ENCODE measurements around the gene PTPRN2.
"Not testable (repeated sequence)": the region's sequence is repeated elsewhere in the genome, so short reads cannot be mapped to it uniquely, and the experiment has no call there.

Gene PTPRN2

DNA sequence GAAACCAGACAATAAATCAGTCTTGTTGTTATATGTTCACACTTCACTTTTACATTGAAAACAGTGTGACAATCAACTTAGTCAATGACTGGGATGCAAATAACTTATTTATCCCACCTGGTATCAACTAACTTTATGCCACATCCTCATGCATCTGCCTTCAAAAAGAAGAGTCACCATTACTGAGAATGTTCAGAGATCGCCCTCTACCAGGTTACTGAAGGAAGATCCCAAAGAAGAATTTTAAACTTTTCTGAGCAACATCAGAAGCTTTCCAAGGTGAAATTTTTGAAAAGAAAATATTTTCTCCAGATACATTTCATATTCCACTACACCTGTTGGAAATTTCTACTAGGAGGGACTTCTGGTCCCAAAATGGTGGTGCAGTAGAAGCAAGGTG is 359.5 kb downstream of the PTPRN2 start:
- DNase-seq (ENCODE audit: low spot score): no peak

DNA sequence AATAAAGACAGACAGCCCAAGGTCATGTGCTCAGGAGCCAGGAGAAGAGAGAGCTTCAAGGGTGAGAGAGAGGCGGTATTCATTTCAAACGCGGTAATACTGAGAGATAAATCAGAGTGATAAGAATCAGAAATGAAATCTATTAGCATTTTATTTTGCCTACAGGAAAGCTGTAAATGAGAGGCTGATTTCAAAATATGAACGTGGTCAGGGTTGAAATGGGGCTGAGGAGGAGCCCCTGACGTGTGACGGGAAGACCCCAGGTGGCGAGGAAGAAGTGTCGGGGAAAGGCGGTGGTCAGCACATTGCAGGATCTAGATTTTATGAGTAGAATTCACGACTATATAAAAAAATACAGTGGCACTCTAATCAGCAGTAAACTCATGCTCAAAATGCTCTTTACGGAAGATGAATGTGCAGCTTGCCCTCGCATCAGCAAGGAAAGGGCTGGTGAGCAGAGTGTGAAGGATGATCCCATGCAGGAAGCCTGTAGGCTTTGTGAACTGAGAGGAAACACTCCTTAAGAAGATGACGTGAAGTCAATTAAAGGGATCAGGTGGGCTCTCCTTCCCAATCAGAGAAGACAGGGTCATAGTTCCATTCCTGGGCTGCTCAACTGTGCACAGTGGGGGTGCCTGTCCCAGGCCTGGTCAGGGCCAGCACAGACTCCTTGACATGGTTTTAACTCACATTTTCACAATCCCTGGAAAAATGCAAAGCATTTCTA is 360.2 kb downstream of the PTPRN2 start:
- no peak for DNase-seq (ENCODE audit: low spot score)

DNA sequence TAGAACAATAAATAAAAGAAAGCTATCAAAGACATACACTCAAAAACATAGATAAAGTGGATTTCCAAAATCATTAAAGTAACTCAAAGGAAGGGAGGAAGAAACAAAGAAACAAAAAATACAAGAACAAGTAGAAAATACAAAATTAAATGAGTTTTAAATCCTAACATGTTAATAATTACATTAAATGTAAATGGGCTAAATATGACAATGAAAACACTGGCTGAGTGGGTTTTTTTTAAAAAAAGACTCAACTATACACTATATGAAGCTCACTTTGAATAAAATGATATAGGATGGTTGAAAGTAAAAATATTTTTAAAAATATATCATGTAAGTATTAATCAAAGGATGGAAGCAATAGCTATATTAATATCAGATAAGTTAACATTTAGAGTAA is 371.4 kb downstream of the PTPRN2 start:
- DNase-seq (ENCODE audit: low spot score): no peak

DNA sequence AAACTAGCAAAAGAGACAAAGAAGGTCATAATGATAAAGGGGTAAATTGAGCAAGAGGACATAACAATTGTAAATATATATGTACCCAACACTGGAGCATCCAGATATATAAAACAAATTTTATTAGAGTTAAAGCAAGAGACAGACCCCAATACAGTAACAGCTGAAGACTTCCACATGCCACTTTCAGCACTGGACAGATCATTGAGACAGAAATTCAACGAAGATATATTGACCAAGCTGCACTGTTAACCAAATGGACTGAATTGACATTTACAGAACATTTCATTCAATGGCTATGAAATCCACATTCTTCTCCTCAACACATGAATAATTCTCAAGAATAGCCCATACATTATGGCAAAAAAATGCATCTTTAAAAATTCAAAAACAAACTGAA is 378.2 kb downstream of the PTPRN2 start:
- DNase-seq (ENCODE audit: low spot score): no peak

DNA sequence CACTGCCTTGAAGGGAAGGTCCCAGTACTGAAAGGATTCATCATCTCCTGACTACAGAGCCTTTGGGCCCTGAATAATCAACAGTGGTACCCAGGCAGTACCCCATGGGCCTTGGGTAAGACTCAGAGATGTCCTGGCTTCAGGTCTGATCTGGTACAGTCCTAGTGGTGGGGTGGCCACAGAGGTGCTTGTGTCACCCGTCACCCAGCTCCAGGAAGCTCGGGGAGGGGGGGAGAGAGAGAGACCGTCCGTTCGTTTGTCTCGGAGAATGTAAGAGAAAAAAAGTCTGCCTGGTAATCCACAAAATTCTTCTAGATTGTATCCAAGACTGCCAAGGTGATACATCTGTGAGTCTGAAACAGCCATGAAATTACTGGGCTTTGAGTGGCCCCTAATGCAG is 381.3 kb downstream of the PTPRN2 start:
- DNase-seq (ENCODE audit: low spot score): no peak

DNA sequence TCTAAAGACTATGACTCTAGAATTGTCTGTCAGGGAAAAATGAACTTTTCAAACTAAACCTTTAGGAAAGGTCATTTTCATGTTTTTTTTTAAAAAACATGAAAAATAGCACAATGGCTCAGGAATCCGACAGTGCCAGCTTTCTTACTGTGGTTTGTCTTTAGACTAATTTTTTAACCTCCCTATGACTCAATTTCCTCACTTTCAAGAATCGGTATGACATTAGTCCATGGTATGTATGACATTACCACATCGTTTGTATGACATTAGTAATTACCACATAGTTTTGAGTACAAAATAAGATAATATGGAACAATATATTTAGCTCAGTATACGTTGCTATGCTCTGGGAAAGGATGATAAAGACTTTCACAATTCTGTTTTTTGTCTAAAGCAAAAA is 383.2 kb downstream of the PTPRN2 start:
- DNase-seq (ENCODE audit: low spot score): no peak

DNA sequence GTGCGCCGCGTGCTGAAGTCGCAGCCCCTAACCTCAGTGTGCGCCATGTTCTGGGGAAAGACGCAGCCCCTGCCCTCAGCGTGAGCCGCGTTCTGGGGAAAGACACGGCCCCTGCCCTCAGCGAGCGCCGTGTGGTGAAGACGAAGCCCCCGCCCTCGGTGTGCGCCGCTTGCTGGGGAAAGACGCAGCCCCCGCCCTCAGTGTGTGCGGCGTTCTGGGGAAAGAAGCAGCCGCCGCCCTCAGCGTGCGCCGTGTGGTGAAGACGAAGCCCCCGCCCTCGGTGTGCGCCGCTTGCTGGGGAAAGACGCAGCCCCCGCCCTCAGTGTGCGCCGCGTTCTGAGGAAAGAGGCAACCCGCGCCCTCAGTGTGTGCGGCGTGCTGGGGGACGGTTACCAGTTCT is 383.7 kb downstream of the PTPRN2 start:
- not testable (repeated sequence) for DNase-seq (ENCODE audit: low spot score)

DNA sequence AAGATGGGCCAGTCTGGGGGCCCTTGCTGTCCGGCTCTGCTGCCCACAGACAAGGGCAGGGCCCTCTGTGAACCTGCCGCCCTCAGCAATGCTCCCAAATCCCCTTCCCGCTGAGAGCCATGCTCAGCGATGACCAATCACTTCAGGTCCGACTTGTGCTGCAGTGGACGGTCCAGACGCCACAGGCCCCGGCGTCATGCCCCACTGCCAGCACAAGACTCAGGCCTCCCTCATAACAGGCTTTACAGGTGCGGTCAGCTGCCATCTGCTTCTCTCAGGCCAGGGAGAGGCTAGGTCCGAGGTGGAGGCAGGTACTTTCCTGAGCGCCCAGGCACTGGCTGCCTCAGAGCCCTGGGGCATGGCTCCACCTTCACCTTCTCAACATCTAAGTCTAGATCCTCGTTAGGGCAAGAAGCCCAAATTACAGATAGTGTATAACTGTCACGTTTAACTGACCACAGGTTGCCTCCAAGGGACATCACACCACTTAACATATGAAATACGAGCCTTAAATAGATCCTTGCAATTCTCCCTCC is 393.2 kb downstream of the PTPRN2 start:
- no peak for DNase-seq (ENCODE audit: low spot score)

DNA sequence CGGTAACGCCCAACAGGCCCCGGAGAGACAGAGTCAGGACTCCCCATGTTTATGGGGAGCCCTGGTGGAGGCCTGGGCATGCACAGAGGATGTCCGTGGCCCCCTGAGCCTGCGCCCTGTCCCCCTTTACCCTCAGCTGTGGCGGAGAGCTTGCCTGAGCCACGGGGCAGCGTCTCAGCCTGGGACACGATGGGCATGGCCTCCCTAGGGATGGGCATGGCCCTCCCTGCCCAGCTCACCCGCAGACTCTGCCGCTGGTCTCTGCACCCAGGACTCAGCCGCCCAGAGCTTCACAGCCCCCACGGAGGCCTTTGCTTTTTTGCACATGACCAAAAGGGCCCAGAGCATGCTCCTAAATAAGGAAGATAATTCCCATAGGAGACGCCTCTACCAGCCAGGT is 394.2 kb downstream of the PTPRN2 start:
- no peak for DNase-seq (ENCODE audit: low spot score)

DNA sequence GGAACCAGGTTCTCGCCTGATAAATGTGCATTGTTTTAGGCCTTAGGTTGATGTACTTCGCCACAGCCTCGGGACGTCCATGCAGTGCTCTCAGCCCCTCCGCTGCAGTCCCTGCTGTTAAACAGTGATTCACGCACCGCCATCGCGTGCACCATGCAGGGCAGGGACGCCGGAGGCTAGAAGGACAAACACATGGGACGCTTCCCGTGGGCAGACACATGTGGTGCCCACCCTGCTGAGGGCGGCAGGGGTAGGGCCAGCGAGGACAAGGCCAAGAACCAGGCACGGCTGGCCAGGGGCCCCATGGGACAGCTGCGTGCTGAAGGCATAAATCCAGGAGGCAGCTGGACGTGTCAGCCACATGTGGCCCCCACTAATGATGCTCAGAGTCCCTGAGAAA is 394.7 kb downstream of the PTPRN2 start:
- DNase-seq (ENCODE audit: low spot score): no peak

DNA sequence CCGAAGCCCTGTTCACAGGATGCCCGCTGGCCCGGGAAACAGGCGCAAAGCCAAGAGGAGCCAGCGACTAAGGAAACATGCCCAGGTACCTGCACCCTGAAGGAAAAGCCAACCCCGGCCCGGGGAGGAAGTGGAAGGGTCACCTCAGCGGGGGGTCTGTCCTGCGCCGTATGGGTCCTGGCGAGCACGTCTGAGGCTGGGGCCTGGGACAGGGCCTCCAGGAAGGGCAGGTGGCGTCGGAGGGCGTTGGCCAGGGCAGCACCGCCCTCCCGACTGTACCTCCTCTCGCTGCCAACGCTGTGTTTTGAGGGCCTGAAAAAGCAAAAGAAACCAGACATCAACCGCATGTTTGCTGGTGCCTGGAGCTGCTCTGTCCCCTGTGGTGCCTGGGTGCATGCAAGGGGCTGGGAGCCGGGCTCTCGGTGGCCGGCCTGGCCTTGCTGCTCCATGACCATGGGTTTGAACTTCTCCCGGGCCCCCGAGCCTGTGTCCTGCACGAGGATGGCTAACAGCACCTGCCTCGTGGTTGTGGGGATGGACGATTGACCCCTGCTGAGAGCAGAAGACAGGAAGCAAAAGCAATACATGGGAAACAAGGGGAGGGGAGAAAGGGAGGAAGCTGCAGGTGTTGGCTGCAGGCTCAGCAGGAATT is 395.3 kb downstream of the PTPRN2 start:
- no peak for DNase-seq (ENCODE audit: low spot score)

DNA sequence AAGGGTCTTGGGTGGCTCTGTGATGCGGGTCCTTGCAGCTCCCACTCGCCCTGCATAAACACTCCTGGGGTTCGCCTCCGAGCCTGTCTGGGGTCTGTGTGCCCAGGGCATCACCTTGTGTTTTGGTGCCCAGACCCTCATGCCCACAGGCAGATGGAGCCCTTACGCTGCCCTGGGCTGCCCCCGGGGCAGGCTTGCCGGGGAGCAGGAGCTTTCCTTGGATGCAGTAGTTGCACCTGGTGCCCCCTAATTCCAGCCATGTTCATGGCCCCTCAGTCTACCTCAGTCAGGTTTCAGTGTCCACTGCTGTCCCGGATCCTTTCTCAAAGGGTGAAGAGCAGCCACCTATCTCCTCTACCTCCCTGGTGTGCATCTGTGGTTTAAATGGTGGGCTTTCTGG is 396.0 kb downstream of the PTPRN2 start:
- no peak for DNase-seq (ENCODE audit: low spot score)

DNA sequence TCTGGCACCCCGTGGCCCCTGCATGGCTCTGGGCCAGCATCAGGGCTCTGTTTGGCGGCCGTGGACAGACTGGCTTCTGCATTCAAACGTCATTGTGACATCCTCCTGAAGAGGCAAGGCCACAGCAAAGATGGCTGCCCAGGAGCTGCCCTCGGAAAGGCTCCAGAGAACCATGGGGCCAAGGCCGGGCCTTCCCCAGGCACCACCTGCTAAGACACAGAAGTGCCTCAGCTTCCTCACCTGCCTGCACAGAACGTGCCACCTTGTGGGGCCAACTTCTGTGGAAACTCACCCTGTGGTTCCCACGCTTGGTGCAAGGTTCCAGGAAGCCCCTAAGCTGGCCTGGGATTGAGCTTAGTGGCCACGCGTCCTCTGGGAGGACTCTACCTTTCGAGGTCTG is 396.9 kb downstream of the PTPRN2 start:
- no peak for DNase-seq (ENCODE audit: low spot score)

DNA sequence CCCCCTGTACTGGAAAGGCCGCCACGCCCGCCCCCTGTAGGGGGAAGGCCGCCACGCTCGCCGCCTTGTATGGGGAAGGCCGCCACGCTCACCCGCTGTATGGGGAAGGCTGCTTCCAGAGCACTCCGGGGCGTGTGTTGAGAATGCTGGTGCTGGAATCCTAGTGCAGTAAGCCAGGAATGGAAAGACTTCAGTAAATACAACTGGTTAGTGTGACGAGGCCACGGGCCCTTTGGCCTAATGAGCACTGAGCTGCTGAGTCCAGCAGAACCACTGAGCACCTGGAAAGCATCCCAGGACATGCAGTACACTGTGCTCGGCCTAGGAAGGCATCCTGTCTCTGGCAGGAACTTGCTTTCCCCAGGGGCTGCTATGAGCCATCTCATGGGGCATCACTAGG is 398.9 kb downstream of the PTPRN2 start:
- no peak for DNase-seq (ENCODE audit: low spot score)

DNA sequence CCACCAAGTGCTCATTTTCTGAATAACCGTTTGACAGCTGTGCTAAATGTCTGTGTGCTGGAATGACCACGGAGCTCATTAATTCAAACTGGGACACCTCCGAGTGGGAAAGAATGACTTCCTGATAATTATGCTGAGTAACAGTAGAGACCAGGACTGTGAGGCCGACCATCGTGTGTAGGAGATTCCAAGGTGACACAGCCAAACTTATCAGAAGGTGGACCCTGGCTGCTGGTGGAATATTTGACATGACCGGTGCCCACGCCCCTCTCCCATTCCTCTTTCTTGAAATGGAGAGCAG is 400.0 kb downstream of the PTPRN2 start:
- no peak for DNase-seq (ENCODE audit: low spot score)

DNA sequence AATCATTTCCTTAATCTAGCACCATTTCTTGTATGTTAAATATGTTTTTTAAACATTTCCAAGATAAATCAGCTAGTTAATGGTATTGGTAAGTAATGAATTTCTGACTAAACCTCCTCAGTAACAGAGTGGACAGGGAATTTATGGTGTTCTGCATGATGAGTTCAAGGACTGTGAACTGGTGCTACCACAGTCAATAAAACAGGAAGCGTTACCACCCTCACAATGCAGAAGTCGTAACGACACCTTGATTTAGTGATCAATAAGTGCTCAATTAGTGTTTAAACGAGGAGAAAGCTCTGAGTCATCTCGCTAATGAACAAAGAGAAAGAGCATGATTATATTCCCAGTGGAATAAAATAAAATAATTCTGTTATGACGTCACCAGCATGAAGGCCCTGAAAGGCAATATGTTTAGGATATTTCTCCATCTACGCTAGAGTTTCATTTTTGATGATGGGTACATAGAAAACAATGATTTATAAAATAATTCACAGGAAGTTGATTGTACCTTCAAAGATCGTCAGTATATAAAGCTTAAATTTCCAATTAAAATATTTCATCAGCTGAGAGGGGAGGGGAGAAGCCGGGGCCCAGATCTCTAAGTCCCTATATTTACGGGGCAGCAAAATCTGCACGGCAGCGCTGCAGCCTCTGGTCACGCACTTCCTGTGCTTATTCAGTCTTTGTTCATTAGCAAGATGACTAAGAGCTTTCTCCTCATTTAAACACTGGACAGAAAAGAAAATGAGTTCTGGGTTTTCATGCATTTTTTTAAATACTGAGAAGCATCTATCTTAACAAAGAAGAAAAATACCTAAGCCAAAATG is 400.5 kb downstream of the PTPRN2 start:
- DNase-seq (ENCODE audit: low spot score): no peak

DNA sequence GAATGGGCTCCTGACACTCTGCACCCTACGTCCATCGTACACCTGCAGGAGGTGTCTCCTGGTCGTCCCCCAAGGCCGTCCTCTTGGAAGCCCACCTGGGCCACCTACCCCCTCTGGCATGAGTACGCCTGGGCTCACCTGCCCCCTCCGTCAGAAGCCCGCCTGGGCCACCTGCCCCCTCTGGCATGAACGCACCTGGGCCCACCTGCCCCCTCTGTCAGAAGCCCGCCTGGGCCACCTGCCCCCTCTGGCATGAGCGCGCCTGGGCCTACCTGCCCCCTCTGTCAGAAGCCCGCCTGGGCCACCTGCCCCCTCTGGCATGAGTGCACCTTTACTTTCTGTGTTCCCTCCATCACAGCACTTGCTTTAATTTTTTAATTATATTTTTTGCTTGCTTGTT is 401.2 kb downstream of the PTPRN2 start:
- no peak for DNase-seq (ENCODE audit: low spot score)

DNA sequence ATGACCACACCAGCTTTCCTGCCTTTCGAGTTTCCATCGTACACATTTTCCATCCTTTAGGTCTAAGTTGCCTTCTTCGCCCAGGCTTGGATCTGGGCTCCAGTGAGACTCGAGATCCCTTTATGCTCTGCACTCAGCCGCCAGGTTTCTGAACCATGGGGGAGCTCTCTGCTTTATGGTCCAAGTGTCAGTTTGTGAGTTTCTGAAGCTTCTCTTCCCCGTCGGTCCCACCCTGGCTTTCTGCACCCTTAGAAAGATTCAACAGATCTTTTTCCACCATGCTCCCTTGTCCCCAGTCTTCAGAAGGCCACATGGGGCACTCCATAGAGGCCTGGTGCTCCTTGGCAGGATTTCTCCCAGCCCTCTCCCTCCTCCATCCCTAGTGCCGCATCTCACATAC is 402.0 kb downstream of the PTPRN2 start:
- DNase-seq (ENCODE audit: low spot score): no peak

DNA sequence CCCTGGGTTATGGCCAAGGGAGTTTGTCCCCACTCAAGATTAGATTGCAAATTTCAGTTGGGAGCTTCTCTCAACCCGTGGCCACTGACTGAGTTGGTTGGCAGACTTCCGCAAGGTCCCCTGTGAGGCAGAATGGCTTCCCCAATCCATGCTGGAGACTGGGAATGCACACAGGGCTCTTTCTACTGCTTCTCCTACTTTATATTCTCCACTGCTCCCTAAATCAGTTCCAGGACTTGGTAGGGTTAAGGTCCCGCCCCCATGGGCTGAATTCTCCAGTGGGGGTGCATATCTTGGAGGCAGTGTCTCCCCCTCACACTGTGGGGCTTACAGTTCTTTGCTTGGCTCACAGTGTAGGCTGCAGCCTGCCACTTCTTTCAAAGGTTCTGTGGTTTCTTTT is 404.2 kb downstream of the PTPRN2 start:
- no peak for DNase-seq (ENCODE audit: low spot score)

DNA sequence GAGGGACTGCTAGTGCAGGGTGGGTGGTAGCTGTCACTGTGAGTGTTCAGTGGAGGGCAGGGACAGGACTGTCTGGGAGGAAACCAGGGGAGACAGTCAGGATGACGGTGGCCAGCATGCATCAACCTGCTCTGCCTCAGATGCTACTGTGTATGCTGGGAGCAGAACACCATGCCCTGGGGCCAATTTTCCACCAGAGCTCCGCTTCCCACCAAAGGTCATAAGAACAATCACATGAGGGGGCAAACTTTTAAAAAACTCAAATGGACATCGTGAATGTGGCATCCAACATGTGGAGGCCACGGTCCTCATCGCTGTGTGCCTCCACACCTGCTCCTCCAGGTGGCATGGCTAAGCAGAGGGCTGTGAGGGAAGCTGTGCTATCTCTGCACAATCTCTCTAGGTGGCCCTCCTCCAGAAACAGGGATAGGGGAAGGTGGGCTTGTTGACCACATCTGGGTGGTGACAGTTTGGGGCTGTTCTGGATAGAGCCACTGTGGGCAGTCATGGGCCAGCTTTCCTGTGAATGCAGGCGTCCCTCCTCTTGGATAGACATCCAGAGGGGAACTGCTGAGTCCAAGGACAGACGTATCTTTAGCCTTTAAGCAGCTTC is 411.0 kb downstream of the PTPRN2 start:
- DNase-seq (ENCODE audit: low spot score): no peak

DNA sequence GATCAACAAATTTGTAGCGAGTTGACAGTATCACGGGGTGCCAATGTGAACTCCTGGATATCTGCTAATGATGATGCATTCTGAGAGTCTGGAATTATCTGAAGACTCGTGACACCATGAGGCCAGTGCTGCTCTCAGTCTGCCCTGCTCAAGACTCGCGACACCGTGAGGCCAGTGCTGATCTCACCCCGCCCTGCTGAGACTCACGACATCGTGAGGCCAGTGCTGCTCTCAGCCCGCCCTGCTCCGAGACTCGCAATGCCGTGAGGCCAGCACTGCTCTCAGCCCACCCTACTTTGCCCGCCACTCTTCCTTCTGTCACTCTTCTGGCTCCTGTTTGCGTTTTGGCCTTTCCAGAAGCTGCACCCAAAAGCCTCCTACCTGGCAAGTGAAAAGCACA is 411.8 kb downstream of the PTPRN2 start:
- DNase-seq (ENCODE audit: low spot score): no peak

DNA sequence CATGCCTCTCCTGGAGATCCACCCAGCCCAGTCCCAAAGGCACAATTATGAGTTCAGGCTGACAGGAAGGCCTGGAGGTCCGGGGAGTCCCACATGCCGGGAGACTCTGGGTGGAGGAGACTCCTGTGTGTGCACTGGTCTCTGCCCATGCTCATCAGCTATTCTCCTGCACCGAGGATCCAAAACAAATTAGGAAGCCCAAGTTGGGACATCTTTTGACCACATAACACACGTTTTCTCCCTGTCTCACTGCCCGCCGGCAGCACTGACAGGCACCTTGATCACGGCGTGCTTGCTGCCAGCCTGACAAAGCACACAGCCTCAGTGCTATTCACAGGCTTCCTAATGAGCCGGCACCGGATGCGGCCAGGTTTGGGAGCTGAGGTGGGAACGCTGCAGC is 412.7 kb downstream of the PTPRN2 start:
- DNase-seq (ENCODE audit: low spot score): no peak

DNA sequence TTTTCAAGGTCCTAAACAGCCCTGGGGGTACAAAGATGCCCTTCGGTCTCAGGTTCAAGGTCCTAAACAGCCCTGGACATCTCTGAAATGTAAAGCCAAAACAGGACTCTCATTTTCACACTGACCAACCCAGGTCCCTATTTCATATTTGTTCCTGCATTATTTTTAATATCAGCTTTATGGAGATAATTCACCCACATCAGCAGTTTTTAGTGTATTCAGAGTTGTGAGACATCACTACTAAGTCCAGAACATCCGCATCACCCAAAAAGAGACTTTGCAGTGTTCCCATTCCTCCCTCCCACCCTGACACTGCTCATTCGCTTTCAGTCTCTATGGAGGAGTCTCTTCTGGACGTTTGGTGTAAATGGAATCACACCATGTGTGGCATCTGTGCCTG is 420.2 kb downstream of the PTPRN2 start:
- DNase-seq (ENCODE audit: low spot score): no peak
